ENCODE data around the gene TSEN34. TPM values are rescaled to one million over a fixed set of nuclear protein-coding genes. Genes with fewer than 3 reads are reported as not detected.

The TSEN34 gene
- total and polyA plus RNA-seq, 2 experiments from 2014 or later = 36.6 to 53.4 TPM

DNA sequence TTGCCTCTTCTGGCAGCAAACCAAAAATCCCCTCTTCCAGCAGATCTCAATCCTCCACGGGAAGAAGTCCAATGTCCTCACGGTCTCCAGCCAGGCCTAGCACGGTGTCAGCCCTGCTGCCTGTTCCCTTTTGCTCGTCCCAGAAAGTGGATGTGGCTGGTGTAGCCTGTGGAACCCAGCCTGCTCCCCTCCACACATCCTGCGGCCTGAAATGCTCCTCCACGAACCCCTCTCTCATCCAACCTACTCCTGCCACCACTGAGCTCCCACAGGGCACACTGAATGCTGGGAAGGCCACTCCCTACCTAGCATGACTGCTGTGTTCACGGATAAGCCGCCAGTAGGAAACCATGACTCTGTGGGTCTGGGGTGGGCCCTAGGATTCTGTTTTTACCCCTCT, 4.8 kb upstream of the TSEN34 start (continued):
- TF ChIP-seq, protein P1, sequence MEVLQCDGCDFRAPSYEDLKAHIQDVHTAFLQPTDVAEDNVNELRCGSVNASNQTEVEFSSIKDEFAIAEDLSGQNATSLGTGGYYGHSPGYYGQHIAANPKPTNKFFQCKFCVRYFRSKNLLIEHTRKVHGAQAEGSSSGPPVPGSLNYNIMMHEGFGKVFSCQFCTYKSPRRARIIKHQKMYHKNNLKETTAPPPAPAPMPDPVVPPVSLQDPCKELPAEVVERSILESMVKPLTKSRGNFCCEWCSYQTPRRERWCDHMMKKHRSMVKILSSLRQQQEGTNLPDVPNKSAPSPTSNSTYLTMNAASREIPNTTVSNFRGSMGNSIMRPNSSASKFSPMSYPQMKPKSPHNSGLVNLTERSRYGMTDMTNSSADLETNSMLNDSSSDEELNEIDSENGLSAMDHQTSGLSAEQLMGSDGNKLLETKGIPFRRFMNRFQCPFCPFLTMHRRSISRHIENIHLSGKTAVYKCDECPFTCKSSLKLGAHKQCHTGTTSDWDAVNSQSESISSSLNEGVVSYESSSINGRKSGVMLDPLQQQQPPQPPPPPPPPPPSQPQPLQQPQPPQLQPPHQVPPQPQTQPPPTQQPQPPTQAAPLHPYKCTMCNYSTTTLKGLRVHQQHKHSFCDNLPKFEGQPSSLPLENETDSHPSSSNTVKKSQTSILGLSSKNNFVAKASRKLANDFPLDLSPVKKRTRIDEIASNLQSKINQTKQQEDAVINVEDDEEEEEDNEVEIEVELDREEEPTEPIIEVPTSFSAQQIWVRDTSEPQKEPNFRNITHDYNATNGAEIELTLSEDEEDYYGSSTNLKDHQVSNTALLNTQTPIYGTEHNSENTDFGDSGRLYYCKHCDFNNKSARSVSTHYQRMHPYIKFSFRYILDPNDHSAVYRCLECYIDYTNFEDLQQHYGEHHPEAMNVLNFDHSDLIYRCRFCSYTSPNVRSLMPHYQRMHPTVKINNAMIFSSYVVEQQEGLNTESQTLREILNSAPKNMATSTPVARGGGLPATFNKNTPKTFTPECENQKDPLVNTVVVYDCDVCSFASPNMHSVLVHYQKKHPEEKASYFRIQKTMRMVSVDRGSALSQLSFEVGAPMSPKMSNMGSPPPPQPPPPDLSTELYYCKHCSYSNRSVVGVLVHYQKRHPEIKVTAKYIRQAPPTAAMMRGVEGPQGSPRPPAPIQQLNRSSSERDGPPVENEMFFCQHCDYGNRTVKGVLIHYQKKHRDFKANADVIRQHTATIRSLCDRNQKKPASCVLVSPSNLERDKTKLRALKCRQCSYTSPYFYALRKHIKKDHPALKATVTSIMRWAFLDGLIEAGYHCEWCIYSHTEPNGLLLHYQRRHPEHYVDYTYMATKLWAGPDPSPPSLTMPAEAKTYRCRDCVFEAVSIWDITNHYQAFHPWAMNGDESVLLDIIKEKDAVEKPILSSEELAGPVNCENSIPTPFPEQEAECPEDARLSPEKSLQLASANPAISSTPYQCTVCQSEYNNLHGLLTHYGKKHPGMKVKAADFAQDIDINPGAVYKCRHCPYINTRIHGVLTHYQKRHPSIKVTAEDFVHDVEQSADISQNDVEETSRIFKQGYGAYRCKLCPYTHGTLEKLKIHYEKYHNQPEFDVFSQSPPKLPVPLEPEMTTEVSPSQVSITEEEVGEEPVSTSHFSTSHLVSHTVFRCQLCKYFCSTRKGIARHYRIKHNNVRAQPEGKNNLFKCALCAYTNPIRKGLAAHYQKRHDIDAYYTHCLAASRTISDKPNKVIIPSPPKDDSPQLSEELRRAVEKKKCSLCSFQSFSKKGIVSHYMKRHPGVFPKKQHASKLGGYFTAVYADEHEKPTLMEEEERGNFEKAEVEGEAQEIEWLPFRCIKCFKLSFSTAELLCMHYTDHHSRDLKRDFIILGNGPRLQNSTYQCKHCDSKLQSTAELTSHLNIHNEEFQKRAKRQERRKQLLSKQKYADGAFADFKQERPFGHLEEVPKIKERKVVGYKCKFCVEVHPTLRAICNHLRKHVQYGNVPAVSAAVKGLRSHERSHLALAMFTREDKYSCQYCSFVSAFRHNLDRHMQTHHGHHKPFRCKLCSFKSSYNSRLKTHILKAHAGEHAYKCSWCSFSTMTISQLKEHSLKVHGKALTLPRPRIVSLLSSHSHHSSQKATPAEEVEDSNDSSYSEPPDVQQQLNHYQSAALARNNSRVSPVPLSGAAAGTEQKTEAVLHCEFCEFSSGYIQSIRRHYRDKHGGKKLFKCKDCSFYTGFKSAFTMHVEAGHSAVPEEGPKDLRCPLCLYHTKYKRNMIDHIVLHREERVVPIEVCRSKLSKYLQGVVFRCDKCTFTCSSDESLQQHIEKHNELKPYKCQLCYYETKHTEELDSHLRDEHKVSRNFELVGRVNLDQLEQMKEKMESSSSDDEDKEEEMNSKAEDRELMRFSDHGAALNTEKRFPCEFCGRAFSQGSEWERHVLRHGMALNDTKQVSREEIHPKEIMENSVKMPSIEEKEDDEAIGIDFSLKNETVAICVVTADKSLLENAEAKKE (CRISPR knock-in tag; IDR thresholded peaks at IDR 0.05) = no peak
- no peak for TF ChIP-seq JUNB (IDR thresholded peaks at IDR 0.05; ENCODE audit: unreplicated experiment)
- TF ChIP-seq ZNF331 (CRISPR knock-in tag; IDR thresholded peaks at IDR 0.05; ENCODE audit: low read depth) = no peak
- no peak for TF ChIP-seq POLR2AphosphoS5 (IDR thresholded peaks at IDR 0.05; ENCODE audit: low read depth)
- no peak for TF ChIP-seq CREB1 (CRISPR knock-in tag; IDR thresholded peaks at IDR 0.05; ENCODE audit: low read depth)
- TF ChIP-seq STAT1 (IDR thresholded peaks at IDR 0.05; ENCODE audit: unreplicated experiment) = no peak
- TF ChIP-seq, protein P2, sequence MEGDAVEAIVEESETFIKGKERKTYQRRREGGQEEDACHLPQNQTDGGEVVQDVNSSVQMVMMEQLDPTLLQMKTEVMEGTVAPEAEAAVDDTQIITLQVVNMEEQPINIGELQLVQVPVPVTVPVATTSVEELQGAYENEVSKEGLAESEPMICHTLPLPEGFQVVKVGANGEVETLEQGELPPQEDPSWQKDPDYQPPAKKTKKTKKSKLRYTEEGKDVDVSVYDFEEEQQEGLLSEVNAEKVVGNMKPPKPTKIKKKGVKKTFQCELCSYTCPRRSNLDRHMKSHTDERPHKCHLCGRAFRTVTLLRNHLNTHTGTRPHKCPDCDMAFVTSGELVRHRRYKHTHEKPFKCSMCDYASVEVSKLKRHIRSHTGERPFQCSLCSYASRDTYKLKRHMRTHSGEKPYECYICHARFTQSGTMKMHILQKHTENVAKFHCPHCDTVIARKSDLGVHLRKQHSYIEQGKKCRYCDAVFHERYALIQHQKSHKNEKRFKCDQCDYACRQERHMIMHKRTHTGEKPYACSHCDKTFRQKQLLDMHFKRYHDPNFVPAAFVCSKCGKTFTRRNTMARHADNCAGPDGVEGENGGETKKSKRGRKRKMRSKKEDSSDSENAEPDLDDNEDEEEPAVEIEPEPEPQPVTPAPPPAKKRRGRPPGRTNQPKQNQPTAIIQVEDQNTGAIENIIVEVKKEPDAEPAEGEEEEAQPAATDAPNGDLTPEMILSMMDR (conservative IDR thresholded peaks at IDR 0.05; ENCODE audit: low read depth in 2 of 2) = no peak

DNA sequence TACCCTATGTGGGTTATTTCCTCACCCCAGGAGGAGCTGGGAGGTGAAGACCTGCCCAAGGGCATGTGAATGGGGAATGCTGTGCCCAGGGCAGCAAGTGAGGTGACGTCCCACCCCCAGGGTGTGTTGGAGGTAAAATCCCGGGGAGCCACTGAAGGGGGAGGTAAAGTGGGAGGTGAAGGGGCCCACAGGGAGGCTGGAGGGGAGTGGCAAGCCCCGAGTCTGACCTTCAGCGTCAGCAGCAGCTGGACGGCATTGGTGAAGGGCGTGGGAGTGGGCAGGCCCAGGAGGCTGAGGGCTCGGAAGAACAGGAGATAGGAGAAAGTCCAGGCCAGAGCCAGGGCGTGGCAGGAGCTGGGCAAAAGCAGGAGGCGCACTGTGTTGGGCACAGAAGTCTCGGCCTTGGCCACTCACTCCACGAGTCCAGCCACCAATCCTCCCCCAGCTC, 4.2 kb upstream of the TSEN34 start:
- Histone ChIP-seq H3K27ac (ENCODE audit: low read depth) (no peak overlapping the region), H3K79me2 (replicated peaks; ENCODE audit: insufficient read depth) (peaks cover 27% of the 10 kb centered on the region), H3K27me3 (ENCODE audit: insufficient read depth) (no peaks in the 10 kb centered on the region), H3K36me3 (ENCODE audit: insufficient read depth) (no peaks in the 10 kb centered on the region; the same call in 1 of the 2 replicates), H3K4me1 (ENCODE audit: insufficient read depth) (peaks cover under 1% of the 10 kb centered on the region; the same call in 1 of the 2 replicates), H3F3A (replicated peaks; ENCODE audit: low read depth) (peaks cover 6% of the 10 kb centered on the region; the same call in 1 of the 2 replicates), H2AFZ (no peak overlapping the region), H4K20me1 (replicated peaks; ENCODE audit: insufficient read depth) (peaks cover 9% of the 10 kb centered on the region), H3K4me3 (no peak overlapping the region), H3K4me2 (no peak overlapping the region), H3K9me2 (ENCODE audit: insufficient read depth) (no peaks in the 10 kb centered on the region)
- no peaks in the 10 kb centered on the region; the same call in 2 of the 3 replicates for H3K9me3 Mint-ChIP-seq
- peaks cover 17% of the 10 kb centered on the region for H3K27me3 Mint-ChIP-seq (ENCODE audit: insufficient read depth, low read depth, poor library complexity)
- peaks cover 17% of the 10 kb centered on the region for H3K4me1 Mint-ChIP-seq
- TF ChIP-seq ZNF331 (CRISPR knock-in tag; IDR thresholded peaks at IDR 0.05; ENCODE audit: low read depth) (no peak), EZH2phosphoT487 (IDR thresholded peaks at IDR 0.05; ENCODE audit: unreplicated experiment) (no peak), NANOG (IDR thresholded peaks at IDR 0.05; ENCODE audit: borderline replicate concordance) (no peak), POLR2AphosphoS5 (IDR thresholded peaks at IDR 0.05; ENCODE audit: low read depth) (no peak), EZH2 (IDR thresholded peaks at IDR 0.05; ENCODE audit: low read depth, unreplicated experiment) (no peak), STAT1 (IDR thresholded peaks at IDR 0.05; ENCODE audit: unreplicated experiment) (no peak), JUNB (IDR thresholded peaks at IDR 0.05; ENCODE audit: unreplicated experiment) (no peak)
- TF ChIP-seq, protein P3, sequence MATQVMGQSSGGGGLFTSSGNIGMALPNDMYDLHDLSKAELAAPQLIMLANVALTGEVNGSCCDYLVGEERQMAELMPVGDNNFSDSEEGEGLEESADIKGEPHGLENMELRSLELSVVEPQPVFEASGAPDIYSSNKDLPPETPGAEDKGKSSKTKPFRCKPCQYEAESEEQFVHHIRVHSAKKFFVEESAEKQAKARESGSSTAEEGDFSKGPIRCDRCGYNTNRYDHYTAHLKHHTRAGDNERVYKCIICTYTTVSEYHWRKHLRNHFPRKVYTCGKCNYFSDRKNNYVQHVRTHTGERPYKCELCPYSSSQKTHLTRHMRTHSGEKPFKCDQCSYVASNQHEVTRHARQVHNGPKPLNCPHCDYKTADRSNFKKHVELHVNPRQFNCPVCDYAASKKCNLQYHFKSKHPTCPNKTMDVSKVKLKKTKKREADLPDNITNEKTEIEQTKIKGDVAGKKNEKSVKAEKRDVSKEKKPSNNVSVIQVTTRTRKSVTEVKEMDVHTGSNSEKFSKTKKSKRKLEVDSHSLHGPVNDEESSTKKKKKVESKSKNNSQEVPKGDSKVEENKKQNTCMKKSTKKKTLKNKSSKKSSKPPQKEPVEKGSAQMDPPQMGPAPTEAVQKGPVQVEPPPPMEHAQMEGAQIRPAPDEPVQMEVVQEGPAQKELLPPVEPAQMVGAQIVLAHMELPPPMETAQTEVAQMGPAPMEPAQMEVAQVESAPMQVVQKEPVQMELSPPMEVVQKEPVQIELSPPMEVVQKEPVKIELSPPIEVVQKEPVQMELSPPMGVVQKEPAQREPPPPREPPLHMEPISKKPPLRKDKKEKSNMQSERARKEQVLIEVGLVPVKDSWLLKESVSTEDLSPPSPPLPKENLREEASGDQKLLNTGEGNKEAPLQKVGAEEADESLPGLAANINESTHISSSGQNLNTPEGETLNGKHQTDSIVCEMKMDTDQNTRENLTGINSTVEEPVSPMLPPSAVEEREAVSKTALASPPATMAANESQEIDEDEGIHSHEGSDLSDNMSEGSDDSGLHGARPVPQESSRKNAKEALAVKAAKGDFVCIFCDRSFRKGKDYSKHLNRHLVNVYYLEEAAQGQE (IDR thresholded peaks at IDR 0.05; ENCODE audit: unreplicated experiment) = no peak
- TF ChIP-seq, protein P4, sequence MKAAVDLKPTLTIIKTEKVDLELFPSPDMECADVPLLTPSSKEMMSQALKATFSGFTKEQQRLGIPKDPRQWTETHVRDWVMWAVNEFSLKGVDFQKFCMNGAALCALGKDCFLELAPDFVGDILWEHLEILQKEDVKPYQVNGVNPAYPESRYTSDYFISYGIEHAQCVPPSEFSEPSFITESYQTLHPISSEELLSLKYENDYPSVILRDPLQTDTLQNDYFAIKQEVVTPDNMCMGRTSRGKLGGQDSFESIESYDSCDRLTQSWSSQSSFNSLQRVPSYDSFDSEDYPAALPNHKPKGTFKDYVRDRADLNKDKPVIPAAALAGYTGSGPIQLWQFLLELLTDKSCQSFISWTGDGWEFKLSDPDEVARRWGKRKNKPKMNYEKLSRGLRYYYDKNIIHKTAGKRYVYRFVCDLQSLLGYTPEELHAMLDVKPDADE (IDR thresholded peaks at IDR 0.05) = no peak
- peaks cover 36% of the 10 kb centered on the region for H3K36me3 Mint-ChIP-seq (ENCODE audit: low read depth)
- DNase-seq (ENCODE audit: low spot score) = no peak
- H3K27ac Mint-ChIP-seq = peak overlapping the region; percentile 50; the same call in 1 of the 2 replicates
- ATAC-seq = no peak
- H3K4me3 Mint-ChIP-seq = peak overlapping the region; percentile 88

Data from GM23338 (cell line).